H1 (cell line): ENCODE results near the gene EVI2A. TPM values are rescaled to one million over a fixed set of nuclear protein-coding genes. Genes with fewer than 3 reads are reported as not detected.

Experiments used
- CBX5 ChIP-seq: fragments of 300-800, 300-1000 bp; sonication (generic); IDR thresholded peaks from 2 replicates; pipeline ENCODE4 v1.7.1; 2016; ENCODE audit warnings: antibody characterized with exemption, low read length, low read depth
- E2F6 ChIP-seq: IDR thresholded peaks from 2 replicates; pipeline ENCODE4 v1.6.1; 2012; ENCODE audit warnings: inconsistent platforms
- JUN ChIP-seq: IDR thresholded peaks from 2 replicates; pipeline ENCODE4 v1.6.1; 2011; ENCODE audit warnings: low read depth, mild to moderate bottlenecking, improper control_type of control experiment, low read length
- JUND ChIP-seq: IDR thresholded peaks from 2 replicates; pipeline ENCODE4 v1.6.1; 2011; ENCODE audit warnings: mild to moderate bottlenecking, improper control_type of control experiment, low read length
- KDM5A ChIP-seq: fragments of 200-600 bp; IDR thresholded peaks from 2 replicates; pipeline ENCODE4 v1.7.1; 2012; ENCODE audit warnings: mild to moderate bottlenecking, low read length, inconsistent platforms, mixed read lengths
- RXRA ChIP-seq: IDR thresholded peaks from 2 replicates; pipeline ENCODE4 v1.6.1; 2011; ENCODE audit warnings: low read depth, mild to moderate bottlenecking, low read length, moderate library complexity; ENCODE audit not compliant: insufficient read depth
- polyA plus RNA-seq, 7 experiments: library from polyadenylated mRNA; depleted of rRNA in 3 of 7; stranded (reverse) in 5 of 7; unstranded in 2 of 7; fragments of >200 nt in 5 of 7; fragments of 200-250 nt in 2 of 7; gene quantifications; 1 replicate in 5 of 7; 2 replicates in 1 of 7; 4 replicates in 1 of 7; pipeline versions ENCODE4 v1.2.1 to v1.2.3, GENCODE V29; 2011 to 2013; ENCODE audit warnings: missing spikeins in 2 of 7, mixed read lengths in 2 of 7
- total RNA-seq: library from RNA; stranded (reverse); fragmentation: NEBNext Ultra II Directional; extraction: Animal tissue kit (Norgen Biotek cat#: 25700); gene quantifications from 2 replicates; pipeline ENCODE4 v1.2.1, GENCODE V29; 2021
- TF ChIP-seq, protein P1 (sequence below): fragments of 300-600 bp; sonication (generic); IDR thresholded peaks from 2 replicates; pipeline ENCODE4 v1.7.1; 2012; ENCODE audit warnings: low read length, moderate library complexity, mild to moderate bottlenecking, inconsistent platforms; ENCODE audit not compliant: insufficient replicate concordance

The EVI2A gene
- total and polyA plus RNA-seq, 2 of the 8 experiments (the other 6 are each of a cell fraction or from before 2014, with no cell fraction given) = not detected

DNA sequence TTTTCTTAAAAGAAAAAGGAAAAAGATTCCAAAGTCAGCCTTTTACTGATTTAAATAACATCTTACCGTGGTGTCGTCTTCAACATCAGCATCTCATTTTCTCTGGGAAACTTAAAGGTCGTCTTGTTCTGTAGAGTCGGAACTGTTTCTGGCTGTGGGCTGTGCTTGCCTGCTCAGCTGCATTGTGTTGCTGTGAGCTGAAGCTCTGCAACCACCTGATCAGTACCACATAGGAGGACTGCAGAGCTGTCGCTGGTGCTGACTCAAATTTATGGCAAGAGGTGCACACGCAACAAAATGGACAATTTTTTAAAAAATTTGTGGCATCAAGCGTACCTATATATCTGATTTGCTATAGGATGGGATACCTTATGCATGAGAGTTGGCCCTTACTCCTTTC, 24.3 kb downstream of the EVI2A start, which contains the start of gene OMG (continued):
- TF ChIP-seq, protein P1, sequence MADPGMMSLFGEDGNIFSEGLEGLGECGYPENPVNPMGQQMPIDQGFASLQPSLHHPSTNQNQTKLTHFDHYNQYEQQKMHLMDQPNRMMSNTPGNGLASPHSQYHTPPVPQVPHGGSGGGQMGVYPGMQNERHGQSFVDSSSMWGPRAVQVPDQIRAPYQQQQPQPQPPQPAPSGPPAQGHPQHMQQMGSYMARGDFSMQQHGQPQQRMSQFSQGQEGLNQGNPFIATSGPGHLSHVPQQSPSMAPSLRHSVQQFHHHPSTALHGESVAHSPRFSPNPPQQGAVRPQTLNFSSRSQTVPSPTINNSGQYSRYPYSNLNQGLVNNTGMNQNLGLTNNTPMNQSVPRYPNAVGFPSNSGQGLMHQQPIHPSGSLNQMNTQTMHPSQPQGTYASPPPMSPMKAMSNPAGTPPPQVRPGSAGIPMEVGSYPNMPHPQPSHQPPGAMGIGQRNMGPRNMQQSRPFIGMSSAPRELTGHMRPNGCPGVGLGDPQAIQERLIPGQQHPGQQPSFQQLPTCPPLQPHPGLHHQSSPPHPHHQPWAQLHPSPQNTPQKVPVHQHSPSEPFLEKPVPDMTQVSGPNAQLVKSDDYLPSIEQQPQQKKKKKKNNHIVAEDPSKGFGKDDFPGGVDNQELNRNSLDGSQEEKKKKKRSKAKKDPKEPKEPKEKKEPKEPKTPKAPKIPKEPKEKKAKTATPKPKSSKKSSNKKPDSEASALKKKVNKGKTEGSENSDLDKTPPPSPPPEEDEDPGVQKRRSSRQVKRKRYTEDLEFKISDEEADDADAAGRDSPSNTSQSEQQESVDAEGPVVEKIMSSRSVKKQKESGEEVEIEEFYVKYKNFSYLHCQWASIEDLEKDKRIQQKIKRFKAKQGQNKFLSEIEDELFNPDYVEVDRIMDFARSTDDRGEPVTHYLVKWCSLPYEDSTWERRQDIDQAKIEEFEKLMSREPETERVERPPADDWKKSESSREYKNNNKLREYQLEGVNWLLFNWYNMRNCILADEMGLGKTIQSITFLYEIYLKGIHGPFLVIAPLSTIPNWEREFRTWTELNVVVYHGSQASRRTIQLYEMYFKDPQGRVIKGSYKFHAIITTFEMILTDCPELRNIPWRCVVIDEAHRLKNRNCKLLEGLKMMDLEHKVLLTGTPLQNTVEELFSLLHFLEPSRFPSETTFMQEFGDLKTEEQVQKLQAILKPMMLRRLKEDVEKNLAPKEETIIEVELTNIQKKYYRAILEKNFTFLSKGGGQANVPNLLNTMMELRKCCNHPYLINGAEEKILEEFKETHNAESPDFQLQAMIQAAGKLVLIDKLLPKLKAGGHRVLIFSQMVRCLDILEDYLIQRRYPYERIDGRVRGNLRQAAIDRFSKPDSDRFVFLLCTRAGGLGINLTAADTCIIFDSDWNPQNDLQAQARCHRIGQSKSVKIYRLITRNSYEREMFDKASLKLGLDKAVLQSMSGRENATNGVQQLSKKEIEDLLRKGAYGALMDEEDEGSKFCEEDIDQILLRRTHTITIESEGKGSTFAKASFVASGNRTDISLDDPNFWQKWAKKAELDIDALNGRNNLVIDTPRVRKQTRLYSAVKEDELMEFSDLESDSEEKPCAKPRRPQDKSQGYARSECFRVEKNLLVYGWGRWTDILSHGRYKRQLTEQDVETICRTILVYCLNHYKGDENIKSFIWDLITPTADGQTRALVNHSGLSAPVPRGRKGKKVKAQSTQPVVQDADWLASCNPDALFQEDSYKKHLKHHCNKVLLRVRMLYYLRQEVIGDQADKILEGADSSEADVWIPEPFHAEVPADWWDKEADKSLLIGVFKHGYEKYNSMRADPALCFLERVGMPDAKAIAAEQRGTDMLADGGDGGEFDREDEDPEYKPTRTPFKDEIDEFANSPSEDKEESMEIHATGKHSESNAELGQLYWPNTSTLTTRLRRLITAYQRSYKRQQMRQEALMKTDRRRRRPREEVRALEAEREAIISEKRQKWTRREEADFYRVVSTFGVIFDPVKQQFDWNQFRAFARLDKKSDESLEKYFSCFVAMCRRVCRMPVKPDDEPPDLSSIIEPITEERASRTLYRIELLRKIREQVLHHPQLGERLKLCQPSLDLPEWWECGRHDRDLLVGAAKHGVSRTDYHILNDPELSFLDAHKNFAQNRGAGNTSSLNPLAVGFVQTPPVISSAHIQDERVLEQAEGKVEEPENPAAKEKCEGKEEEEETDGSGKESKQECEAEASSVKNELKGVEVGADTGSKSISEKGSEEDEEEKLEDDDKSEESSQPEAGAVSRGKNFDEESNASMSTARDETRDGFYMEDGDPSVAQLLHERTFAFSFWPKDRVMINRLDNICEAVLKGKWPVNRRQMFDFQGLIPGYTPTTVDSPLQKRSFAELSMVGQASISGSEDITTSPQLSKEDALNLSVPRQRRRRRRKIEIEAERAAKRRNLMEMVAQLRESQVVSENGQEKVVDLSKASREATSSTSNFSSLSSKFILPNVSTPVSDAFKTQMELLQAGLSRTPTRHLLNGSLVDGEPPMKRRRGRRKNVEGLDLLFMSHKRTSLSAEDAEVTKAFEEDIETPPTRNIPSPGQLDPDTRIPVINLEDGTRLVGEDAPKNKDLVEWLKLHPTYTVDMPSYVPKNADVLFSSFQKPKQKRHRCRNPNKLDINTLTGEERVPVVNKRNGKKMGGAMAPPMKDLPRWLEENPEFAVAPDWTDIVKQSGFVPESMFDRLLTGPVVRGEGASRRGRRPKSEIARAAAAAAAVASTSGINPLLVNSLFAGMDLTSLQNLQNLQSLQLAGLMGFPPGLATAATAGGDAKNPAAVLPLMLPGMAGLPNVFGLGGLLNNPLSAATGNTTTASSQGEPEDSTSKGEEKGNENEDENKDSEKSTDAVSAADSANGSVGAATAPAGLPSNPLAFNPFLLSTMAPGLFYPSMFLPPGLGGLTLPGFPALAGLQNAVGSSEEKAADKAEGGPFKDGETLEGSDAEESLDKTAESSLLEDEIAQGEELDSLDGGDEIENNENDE = no peak
- TF ChIP-seq RXRA (no peak), JUND (no peak), CBX5 (no peak), E2F6 (no peak), KDM5A (no peak), JUN (no peak)
